Stimulated activated CD4-positive, alpha-beta T cell treated with anti-CD3 and anti-CD28 coated beads, TNF-alpha, amount 100 ng/mL, for 24 hours (primary cell): ENCODE results near the gene ABLIM3.

Source experiments
- DNase-seq, 3 experiments: peaks; one replicate each; pipeline ENCODE4 v3.0.0-alpha.2; 2020; ENCODE audit warnings: low read depth in 3 of 3

ABLIM3 gene

DNA sequence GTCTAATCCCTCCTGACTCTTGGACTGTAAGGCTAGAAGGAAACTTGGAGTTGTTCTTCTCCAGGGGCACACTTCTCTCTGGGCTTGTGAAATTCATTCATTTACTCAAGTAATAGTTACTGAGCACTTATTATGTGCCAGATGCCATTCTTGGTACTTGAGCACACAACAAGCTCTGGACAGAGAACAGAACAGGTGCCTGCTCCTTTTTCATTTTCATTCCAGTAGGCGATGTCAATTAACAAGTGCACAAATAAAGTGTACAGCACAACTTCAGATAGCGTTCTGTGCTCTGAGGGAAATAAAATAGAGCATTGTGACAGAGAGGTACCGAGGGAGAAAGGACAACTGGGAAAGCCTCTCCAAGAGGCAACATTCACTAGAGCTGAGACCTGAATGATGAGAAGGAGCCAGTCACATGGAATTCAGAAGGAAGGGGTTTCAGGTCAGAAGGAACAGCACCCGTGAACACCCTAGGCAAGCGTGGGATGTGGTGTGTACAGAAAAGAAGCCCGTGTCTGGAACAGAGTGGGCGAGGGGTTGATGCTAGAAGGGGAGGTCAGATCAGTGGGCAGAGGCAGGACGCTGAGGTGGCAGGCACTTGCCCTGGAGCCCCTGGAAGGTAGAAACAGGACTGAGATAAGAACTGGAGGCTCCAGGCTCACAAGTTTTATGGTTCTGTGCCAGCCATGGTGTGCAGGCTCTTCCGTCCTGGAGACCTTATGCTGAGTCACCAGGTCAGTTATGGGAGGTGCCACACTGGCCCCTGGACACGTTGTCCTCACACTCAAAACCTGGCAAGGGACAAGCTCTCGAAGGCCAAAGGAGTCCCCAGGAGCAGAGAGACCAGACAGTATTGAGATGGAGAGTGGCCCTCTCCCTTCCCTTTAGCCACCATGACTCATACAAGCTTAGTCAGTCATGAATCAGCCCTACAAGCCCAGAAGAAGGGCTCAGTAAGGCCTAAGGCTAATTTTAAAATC is 7.2 kb upstream of the ABLIM3 start:
- no peak for DNase-seq

DNA sequence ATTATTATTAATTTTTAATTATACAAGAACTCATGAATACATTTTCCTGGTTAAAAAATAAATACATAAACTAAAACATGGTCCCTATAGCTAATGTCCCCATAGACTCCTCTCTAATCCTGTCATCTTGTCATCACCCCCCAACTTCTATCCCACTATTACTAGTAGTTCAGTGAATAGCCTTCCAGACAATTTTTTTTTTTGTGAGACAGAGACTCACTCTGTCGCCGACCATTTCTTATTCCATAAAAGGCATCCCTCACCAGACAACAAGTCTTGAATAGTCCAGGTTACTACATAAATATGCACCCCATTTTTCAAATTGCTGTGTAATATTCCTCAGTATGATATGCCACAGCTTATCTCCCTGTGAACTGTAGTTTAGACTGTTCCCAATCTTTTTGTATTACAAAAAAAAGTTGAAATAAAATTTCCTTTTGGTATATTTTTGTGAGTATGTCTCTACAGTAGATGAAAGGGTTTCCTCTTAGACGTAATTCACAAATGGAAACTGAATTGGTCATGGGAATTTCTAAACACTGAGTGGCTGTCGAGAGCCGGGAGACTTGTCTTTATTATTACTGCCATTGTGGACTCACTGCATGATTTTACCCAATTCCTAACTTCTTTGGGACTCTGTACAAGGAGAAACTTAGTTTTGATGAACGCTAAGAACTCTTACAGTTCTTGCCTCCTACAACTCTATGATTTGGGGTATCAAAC is 6.4 kb upstream of the ABLIM3 start:
- DNase-seq, result no peak

DNA sequence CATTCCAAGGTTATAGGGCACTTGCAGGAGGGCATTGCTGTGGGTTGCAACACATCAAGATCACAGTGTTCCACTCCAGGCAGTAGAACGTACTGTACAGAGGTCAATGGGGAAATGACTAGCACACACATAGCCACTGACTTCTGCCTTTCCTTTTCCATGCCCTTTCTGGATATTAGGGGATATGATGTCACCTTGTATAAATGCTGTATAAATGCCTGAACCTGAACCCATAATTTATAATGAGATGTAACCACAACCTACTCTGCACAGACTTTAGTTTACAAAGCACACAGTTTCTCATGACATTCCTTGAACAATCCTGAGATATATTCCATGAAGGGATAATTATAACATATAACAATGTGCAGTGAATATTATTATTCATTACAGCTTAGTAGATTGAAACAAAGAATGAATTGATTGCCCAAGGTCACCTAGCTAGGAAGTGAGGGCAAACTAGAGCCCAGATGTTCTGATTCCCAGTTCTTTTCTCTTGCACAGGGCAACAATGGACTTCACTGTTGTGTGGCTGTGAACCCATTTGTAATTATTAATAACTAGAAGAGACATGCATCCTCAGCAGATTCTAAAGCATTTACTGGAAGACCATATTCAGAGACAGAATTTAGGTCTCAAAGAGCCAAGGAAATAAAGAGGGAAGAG is 5.6 kb upstream of the ABLIM3 start:
- DNase-seq, result no peak

DNA sequence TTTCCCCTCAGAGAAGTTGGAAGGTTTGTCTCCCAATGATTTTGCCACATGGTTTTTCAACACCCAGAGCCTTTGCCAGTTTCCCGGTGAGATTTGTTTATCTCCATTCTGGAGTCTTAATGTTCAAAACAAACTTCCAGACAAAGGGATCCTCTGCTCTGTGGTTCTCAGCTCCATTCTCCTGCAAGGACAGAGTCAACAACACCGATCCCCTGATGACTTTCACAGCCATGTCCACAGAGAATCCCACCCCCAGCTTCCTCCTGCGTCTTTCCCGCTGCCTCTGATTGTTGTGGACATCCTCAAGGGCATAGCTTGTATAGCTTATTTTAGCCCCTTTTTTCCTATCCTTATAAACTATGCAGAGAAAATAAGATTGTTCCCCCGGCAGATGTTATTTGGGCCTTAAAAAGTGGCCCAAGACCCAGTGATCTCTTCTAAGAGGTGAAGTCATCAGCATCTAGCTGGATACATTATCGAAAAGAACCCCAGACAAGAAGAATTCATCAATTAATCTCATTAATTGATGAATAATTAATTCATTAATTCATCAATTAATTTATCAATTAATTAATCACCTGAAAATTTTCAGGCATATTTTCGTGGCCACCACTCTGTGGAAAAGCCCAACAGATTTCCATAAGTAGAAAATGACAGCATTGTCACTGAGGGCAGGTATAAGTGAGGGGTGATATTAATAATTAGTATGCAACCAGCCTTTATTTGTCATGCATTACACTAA is 2.9 kb upstream of the ABLIM3 start:
- no peak for DNase-seq

DNA sequence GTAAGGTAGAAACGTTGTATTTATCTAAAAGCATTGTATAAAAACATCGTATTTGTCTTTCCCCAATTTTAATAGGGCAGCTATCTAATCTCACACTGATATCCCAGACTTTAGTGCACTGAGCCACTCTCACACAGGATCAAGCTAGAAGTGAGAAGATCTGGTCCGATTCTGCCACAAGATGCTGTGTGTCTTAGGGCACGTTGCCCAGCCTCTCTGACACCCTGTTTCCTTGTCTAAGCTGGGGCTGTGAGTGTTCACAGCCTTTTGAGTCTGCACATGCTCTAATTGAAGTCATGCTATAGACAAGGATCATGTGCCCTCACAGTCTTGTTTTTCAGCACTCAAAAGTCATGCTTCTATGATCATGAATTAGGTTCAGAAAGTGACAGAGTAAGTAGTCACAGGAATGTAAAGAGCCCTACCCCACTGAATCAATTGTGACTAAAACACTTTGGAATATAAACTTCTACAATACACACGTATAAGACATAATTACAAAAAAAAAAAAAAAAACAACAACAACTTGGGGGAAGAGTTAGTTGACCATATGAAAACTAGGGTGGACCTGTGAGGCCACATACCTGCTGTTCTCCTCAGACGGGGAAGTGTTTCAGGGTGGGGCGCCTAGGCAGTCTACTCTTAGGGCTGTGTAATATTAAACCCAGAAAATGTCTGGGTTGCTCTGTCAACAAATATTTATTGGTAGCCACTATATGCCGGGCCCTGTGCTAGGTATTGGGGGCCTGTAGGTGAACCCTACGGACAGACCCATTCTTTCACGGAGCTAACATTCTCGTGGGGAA is 893 bp upstream of the ABLIM3 start:
- no peak for DNase-seq

DNA sequence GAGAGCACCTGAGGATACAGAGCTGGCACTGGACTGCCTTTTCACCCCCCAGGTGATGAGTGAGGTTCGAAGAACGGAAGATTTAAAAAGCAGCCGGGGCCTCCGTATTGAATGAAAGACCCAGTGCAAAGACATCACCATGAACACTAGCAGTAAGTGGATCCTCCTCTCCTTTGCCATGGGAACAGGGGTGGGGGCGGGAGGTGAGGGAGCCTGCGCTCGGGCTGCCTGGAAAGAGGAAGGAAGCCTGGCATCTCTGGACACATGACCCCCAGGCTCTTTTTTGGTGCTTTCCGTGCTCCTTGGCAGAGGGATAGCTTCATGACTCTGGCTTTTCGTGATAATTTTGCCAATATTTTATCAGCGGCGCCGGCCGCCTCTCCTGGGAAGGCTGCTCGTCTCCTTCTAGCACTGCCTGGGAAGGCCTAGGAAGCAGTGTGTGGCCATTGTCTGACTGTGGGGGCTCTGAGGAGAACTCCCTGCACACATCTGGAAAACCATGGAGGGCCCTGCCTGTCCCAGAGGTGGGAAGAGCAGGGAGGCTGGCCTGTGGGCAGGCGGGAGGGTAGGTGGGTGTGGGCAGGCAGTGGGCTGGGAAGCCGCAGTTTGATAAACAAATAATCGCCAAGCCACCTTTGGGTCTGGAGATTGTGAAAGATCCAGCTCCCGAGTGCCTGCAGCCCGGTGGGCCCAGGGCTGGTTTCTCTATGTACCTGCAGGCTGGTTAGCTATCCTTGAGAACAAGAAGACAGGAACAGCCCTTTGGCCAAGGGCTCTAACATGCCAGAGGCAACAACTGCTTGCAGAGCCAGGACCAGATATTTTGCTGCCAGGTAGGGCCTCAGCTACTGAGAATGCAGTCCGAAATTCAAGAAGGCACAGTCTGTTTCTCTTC is 911 bp downstream of the ABLIM3 start:
- DNase-seq, result no peak

DNA sequence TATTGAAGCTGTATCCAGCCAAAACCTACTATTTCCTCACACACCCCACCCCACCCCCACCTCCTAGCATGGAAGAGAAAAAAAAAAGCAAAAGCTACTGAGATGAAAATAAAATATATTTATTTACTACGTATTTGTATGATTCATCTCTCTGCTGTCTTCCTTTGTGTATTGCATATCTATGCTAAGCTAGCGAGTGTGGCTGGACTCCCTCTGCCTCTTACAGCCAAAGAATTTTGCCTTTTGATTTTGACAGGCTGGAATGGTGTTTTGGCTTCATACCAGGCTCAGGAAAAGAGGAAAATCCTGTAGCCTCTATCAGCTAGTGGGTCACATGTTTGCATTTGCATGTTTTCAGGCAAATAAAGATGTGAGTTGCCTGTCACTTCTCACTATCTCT is 2.2 kb downstream of the ABLIM3 start:
- DNase-seq, result no peak

DNA sequence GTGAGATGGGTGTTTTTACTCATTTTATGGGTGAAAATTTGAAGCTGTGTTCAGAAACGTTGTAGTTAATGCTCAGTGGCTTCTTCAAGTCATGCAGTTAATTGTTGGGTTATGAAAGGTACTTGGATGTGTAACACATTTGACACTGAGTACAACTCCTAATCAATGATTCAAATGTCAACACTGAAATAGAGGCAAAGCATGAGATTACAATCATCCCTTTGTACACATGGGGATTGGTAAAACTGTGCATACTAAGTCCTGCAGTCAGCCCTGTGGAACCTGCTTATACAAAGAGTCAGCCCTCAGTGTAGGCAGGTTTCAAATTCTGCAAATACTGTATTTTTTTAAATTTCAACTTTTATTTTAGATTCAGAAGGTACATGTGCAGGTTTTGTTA is 3.3 kb downstream of the ABLIM3 start:
- DNase-seq, result no peak

DNA sequence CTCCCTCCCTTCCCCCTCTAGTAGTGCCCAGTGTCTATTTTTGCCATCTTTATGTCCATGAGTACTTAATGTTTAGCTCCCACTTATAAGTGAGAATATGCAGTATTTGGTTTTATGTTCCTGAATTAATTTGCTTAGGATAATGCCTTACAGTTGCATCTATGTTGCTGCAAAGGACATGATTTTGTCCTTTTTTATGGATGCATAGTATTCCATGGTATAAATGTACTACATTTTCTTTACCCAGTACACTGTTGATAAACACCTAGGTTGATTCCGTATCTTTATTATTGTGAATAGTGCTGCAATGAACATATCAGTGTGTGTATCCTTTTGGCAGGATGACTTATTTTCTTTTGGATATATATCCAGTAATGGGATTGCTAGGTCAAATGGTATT is 3.8 kb downstream of the ABLIM3 start:
- no peak for DNase-seq

DNA sequence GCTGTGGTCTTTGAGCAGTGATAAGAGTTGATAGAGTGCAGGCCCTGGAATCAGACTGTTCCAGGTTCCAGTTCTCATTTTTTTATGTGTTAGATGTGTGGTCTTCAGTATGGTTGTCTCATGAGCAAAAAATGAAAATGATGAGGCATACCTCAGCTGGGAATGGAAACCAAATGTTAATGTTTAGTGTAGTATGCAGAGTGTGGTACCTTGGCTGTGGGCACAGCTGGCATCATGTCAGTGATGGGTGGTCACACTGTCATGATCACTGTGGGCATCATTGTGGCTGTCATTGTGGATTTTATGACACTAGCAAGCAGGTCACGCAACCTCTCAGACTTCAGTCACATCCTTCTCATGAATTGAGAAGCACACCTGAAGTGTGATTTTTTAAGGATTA is 6.4 kb downstream of the ABLIM3 start:
- no peak for DNase-seq

DNA sequence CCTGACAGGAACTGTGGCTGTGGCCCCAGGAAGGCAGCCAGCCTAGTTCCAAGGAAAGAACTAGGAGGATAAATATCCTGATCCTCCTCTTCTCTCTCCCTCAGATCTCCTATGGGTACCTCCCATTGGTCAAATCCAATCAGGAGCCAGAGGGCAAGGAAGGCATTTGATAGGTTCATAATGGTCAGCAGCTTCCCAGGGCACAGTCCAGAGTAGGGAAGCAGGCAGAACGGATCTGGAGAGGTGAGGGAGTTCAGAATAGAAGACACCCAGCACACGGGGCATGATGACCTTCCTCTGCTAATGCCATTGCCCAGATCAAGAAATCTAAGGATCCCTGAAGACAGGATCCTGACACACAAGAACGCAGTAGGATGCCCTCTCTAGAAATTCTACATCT is 8.6 kb downstream of the ABLIM3 start:
- DNase-seq, result no peak

DNA sequence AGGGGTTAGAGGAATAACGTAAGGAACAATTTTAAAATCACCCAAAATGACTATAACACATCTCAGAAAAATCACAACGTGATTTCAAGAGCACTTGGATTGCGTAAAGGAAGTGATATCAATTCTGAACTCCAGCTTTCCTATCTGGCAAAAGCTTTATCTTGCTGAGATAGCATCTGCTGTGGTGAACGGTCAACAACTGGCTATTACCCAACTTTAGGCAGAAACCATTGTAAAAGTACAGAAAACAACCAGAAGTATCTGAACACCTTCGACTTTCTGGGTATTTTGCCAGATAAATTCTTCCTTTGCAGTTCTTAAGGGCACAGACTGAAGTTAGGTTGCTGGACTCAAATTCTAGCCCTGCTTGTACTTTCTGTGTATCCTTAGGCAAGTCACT is 9.2 kb downstream of the ABLIM3 start:
- DNase-seq, result no peak

DNA sequence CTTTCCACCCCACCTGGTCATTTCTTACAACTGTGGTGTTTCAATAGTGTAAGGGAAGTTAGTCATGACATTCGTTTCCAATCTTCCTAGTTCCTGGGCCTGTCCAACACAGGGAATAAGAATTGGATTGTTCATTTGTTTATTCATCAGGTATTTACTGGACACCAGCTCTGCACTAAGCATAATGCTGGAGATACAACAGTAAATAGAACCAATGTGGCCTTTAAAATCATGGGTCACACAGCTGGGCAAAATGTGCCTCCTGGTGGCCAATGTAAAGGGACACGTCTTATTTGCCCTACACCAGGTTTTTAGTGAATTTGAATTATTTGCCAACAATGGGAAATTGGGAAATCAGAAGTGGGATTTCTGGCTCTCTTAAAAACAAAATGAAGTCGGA is 10.4 kb downstream of the ABLIM3 start:
- DNase-seq, result no peak

DNA sequence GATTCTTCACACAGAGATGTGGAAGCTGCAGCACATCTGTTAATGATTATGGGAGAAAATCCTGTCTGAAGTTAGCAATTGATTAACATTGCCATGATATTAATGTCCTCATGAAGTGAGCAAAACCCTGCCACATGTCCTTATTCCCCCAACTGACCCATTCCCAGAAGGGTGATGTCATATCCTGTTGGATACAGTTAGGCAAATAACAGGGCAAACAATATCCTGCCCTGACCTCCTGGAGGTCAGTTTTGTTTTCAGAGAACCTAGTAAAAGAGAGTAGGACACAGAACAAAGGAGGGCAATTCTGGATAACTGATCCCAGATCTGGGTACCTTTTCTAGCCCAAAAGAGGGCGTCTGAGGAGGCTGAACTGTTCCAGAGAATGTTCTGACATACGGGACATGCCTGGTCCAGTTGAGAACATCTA is 11.0 kb downstream of the ABLIM3 start:
- no peak for DNase-seq

DNA sequence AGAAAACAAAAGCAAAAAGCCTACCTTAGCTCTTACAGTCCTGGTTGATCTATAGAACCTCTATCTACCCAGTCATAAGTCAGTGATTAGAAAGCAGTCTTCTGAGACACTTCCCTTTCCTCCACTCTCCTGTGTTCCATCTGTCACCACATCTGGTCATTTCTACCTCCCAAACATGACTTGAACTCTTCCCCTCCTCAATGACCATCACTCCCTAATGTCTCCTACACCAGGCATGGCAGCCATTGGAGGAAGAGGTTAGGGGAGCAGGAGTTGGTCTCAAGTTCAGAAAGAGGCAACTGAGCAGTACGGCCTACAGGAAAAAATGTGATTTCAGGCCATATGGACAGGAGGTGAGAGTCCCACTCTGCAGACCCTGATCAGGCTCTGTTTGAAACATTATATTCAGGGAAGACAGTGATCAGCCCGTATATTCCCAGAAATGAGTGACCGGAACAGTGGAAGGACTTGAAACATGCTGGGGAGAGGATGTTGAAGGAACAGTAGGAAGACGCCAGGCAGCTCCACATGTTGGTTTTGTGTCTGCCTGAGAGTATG is 12.0 kb downstream of the ABLIM3 start:
- DNase-seq, result no peak

DNA sequence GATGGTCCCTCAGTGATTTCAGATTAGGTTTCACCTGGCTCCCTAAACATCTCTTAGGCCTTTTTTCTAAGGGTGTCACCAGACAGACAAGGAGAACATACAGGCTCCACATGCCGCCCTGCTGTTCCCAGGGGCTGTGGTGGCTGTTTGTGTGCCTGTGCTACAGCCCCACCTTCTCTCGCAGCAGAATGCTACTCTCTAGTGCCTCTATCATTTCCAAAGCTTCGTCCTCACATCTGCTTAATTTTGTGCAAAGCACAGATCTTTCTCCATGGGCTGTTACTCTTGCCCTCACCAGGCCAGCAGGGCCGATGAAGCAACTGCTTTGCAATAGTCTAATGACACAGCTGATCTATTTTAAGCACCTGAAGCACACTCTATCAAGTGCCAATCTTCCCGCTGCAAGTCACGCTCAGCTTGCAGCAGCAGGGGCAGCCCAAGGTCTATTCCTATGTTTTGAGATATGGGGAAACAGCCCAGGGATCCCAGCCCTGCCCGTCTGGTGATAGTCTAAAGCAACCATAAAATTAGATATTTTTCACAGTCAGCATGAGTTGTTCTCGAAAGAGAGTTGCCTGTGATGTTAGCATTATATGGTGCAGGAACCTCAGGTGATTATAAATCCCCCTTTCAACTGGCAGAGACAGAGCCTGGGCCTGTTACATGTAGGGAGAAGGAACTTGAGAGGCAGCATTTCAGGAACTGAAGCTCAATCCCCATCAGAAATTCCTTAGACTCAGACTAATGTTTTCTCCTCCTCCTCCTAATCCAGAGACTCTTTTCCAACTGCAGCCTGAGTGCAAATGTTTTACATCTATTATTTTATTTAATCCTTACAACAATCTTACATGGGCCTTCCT is 12.7 kb downstream of the ABLIM3 start:
- no peak for DNase-seq

DNA sequence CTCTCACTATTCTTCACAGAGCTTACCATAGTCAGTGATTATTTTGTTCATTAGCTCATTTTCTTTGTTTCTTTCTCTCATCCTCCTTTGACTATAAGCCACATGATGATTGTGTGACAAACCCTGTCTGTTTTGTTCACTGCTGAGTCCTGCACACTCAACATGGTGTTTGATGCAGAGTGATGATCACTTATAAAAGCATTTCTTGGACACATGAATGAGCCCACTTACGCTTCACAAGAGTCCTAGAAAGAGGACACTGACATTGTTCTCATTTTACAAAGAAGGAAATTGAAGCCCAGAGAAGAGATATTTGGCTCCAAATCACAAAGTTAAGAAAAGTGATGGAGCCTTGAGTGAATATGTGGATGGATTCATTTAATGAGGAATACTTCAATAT is 13.4 kb downstream of the ABLIM3 start:
- DNase-seq, result no peak

DNA sequence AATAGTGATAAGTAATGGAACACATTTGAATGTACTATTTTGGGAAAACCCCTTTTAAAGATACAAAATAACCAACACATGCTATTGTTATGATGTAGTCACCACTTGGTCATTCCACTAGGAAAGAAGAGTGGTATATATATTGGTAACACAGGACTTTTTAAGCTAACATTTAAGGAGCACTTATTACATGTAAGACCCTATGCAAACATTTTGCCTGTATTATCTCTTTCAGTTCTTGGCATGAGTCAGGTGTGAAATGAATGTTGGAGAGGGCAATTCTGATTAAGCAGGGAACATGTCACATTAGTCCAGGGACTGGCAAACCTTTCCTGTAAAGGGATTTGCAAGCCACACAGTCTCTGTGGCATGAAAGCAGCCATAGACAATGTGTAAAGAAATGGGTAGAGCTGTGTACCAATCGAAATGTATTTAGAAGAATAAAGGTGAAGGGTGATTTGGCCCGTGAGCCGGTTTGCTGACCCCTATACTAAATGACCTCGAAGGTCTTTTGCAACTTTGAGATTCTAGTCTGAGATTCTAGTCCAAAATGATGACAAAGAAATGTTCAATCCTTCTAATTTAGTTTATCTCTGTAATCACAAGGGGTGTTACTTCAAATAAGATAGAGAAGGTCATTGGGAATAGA is 15.3 kb downstream of the ABLIM3 start:
- no peak for DNase-seq
